ENCODE data around the gene CHMP6.

DNA sequence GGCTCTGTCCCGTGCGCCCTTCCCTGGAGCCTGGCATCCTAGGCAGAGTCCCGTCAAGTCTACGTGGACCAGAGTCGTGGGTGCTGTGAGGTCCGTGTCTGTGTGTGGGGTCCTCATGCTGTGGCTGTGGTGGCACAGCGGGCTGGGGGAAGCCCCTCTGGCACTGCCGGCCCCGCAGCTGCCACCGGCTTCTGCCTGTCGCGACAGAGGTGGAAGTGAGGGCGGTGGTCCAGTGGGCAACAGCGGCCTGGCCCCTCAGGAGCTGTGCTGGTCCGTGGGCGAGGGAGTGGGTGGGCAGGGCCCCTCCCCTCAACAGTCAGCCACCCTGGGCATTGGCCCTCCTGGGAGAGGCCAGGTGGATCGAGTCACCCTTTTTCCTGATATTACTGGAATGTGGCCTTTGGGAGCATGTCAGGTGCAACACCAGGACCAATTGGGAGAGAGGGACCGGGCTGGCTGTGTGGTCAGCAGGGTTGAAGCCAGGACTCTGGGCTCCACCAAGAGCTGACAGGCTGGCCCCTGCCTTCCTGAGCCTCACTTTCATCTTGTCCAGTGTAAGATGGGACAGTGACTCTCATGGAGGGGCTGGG, 55.2 kb downstream of the CHMP6 start:
- TF ChIP-seq, protein P1, sequence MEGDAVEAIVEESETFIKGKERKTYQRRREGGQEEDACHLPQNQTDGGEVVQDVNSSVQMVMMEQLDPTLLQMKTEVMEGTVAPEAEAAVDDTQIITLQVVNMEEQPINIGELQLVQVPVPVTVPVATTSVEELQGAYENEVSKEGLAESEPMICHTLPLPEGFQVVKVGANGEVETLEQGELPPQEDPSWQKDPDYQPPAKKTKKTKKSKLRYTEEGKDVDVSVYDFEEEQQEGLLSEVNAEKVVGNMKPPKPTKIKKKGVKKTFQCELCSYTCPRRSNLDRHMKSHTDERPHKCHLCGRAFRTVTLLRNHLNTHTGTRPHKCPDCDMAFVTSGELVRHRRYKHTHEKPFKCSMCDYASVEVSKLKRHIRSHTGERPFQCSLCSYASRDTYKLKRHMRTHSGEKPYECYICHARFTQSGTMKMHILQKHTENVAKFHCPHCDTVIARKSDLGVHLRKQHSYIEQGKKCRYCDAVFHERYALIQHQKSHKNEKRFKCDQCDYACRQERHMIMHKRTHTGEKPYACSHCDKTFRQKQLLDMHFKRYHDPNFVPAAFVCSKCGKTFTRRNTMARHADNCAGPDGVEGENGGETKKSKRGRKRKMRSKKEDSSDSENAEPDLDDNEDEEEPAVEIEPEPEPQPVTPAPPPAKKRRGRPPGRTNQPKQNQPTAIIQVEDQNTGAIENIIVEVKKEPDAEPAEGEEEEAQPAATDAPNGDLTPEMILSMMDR (IDR thresholded peaks at IDR 0.05): no peak
- no peak for TF ChIP-seq POLR2A (IDR thresholded peaks at IDR 0.05)

All from esophagus squamous epithelium (tissue), 4 donors.